Pancreas (tissue), 10 donors: ENCODE results near the gene TET1. TPM values are rescaled to one million over a fixed set of nuclear protein-coding genes. Genes with fewer than 3 reads are reported as not detected.
"Not testable (repeated sequence)": the region's sequence is repeated elsewhere in the genome, so short reads cannot be mapped to it uniquely, and the experiment has no call there.

Experiments used
- ATAC-seq, 4 donors: fragments of 200-7000 bp; cut with Tn5 transposase; one replicate each; pipeline versions ENCODE4 v1.8.0 to v1.9.1; 2020; ENCODE audit warnings: mild to moderate bottlenecking in 4 of 4, moderate library complexity in 4 of 4
- DNase-seq, 6 donors: peaks; one replicate each; pipeline ENCODE4 v3.0.0-alpha.2; 2020
- FAIRE-seq: peaks from 2 replicates; lab custom pipeline; 2012; peaks lifted over from hg19 to GRCh38; lab: Jason Lieb, UNC
- H3K27ac ChIP-seq, 4 donors: fragments of 200-600 bp; sonication (generic); 1 replicate in 3 of 4; 2 replicates in 1 of 4; pipeline versions ENCODE4 v1.5.0 to v1.8.0; 2020
- H3K27me3 ChIP-seq, 4 donors: fragments of 200-600 bp; one replicate each; pipeline ENCODE4 v1.8.0; 2021
- H3K36me3 ChIP-seq, 3 donors: fragments of 200-600 bp; sonication (generic) in 1 of 3; one replicate each; pipeline versions ENCODE4 v1.5.0 to v1.8.0; 2020 to 2021
- H3K4me1 ChIP-seq, 3 donors: fragments of 200-600 bp; one replicate each; pipeline ENCODE4 v1.8.0; 2021
- H3K4me3 ChIP-seq, 4 donors: fragments of 200-600 bp; sonication (generic) in 2 of 4; one replicate each; pipeline versions ENCODE4 v1.5.0 to v1.8.0; 2020 to 2021
- H3K9me3 ChIP-seq, 4 donors: fragments of 200-600 bp; one replicate each; pipeline ENCODE4 v1.8.0; 2021
- CTCF ChIP-seq, 4 donors: fragments of 200-600 bp; sonication (generic) in 3 of 4; IDR thresholded peaks; one replicate each; pipeline versions ENCODE4 v1.5.0 to v1.8.0; 2021; ENCODE audit warnings: antibody characterized with exemption in 4 of 4
- WGBS, 2 donors: extraction: QIAGEN DNeasy Blood & Tissue Kit; methylation state at CpG; one replicate each; pipeline ENCODE4 v1.1.7; 2013; 5-methylcytosine and 5-hydroxymethylcytosine counted together
- intact Hi-C, 3 donors: fragments of 100-400 bp; cut with DNase I; formaldehyde crosslinking; loops; one replicate each; pipeline versions ENCODE4 v1.11.1 to v1.14.2; 2022
- polyA plus RNA-seq, 2 donors: library from polyadenylated mRNA; stranded (reverse); fragments of 200-250 nt; gene quantifications; one replicate each; pipeline ENCODE4 v1.2.3, GENCODE V29; 2013
- total RNA-seq, 6 donors: library from RNA; stranded (reverse); fragmentation: NEBNext Ultra II Directional in 4 of 6; extraction: Animal tissue kit (Norgen Biotek cat#: 25700) in 4 of 6; gene quantifications; one replicate each; pipeline versions ENCODE4 v1.2.1 to v1.2.4, GENCODE V29; 2021 to 2023
- donor health status: healthy with polysubstance abuse.
- donor health status: DM: no; HTN: no; CAD: no; lungs with moderate emphysema.
- donor health status: DM: no; HTN: no; CAD: no.
- donor health status: control.
- donor health status: control.
- donor health status: Bipolar disorder and iron deficiency.
- donor health status: DM: yes; HTN: yes; CAD: no.
- donor health status: DM: no; HTN: no; CAD: no.
- donor health status: DM: no; HTN: no; CAD: no.
- donor health status: DM: yes; HTN: yes; CAD: no.

The TET1 gene
- total and polyA plus RNA-seq, 8 donors, result 0.11 to 1.6 (median 0.77) TPM

- Histone ChIP-seq H3K4me1 (no peaks in the 10 kb centered on the region), H3K36me3 (no peaks in the 10 kb centered on the region), H3K27me3 (no peaks in the 10 kb centered on the region), H3K4me3 (no peak overlapping the region), H3K27ac (no peak overlapping the region), H3K9me3 (no peaks in the 10 kb centered on the region)
- DNase-seq, result no peak
- intact Hi-C loops, result no loop called here
- TF ChIP-seq CTCF (IDR thresholded peaks at IDR 0.05), result no peak
- no peak for FAIRE-seq
- 75 to 85% methylated on average over 2 of the region's 2 CpGs for WGBS, 2 donors
- no peak for ATAC-seq
Measured at GRCh38 chr10:68574051-68574450, 13.9 kb downstream of the TET1 start.

GRCh38 chr10:68576118-68576517 is 16.0 kb downstream of the TET1 start:
- Histone ChIP-seq H3K4me3 (no peak overlapping the region), H3K27me3 (no peaks in the 10 kb centered on the region), H3K4me1 (no peaks in the 10 kb centered on the region), H3K27ac (no peak overlapping the region), H3K36me3 (no peaks in the 10 kb centered on the region), H3K9me3 (no peaks in the 10 kb centered on the region)
- no peak for FAIRE-seq
- 73 to 75% methylated on average over 5 of the region's 5 CpGs for WGBS, 2 donors
- no peak for DNase-seq
- no peak for TF ChIP-seq CTCF (IDR thresholded peaks at IDR 0.05)
- ATAC-seq, result no peak
- intact Hi-C loops, result no loop called here

- H3K36me3 ChIP-seq, result no peaks in the 10 kb centered on the region
- no peaks in the 10 kb centered on the region for H3K4me1 ChIP-seq
- no peak for ATAC-seq
- H3K9me3 ChIP-seq, result no peaks in the 10 kb centered on the region
- H3K27ac ChIP-seq, result no peak overlapping the region
- FAIRE-seq, result no peak
- no peak for DNase-seq
- H3K4me3 ChIP-seq, result no peak overlapping the region
- intact Hi-C loops, result no loop called here
- TF ChIP-seq CTCF (IDR thresholded peaks at IDR 0.05), result no peak
- 79 to 81% methylated on average over 2 of the region's 2 CpGs for WGBS, 2 donors
- H3K27me3 ChIP-seq, result no peaks in the 10 kb centered on the region
Measured at GRCh38 chr10:68578974-68579373, 18.8 kb downstream of the TET1 start.

- ATAC-seq, H3K36me3 ChIP-seq, H3K4me1 ChIP-seq, DNase-seq, FAIRE-seq, intact Hi-C loops, H3K27me3 ChIP-seq, H3K27ac ChIP-seq, H3K9me3 ChIP-seq, H3K4me3 ChIP-seq: not testable (repeated sequence)
- 96 to 97% methylated on average over 6 of the region's 6 CpGs for WGBS, 2 donors
Measured at GRCh38 chr10:68584187-68584586, 24.1 kb downstream of the TET1 start.

GRCh38 chr10:68586606-68587305 is 26.6 kb downstream of the TET1 start:
- DNase-seq, result no peak
- WGBS, 2 donors, result 89 to 92% methylated on average over 5 of the region's 5 CpGs
- no peak for TF ChIP-seq CTCF (IDR thresholded peaks at IDR 0.05)
- intact Hi-C loops, result no loop called here
- Histone ChIP-seq H3K27me3 (no peaks in the 10 kb centered on the region), H3K36me3 (no peaks in the 10 kb centered on the region), H3K4me1 (no peaks in the 10 kb centered on the region), H3K9me3 (no peaks in the 10 kb centered on the region), H3K27ac (no peak overlapping the region), H3K4me3 (no peak overlapping the region)
- no peak for FAIRE-seq
- no peak for ATAC-seq
